IMR-90 (cell line): ENCODE results near the gene NT5C1B. TPM values are rescaled to one million over a fixed set of nuclear protein-coding genes. Genes with fewer than 3 reads are reported as not detected.

Experiments used
- ATAC-seq: fragments of 200-7000 bp; cut with Tn5 transposase; 2 replicates; pipeline ENCODE4 v1.9.1; 2020; ENCODE audit warnings: low read depth, mild to moderate bottlenecking, moderate library complexity
- BruUV-seq: library from RNA; stranded (reverse); fragments of 400-500 nt; replicated peaks from 2 replicates; lab custom pipeline; 2021; lab: Mats Ljungman, UMichigan
- CTCF ChIA-PET: fragments of 300-600 bp; formaldehyde crosslinking; extraction: SDS; loops from one replicate; lab custom pipeline; 2021; ENCODE audit warnings: antibody characterized with exemption; lab: Yijun Ruan, JAX
- POLR2A ChIA-PET: fragments of 300-600 bp; sonication (Branson Sonifier 250); formaldehyde crosslinking; loops from one replicate; lab custom pipeline; 2022; ENCODE audit warnings: antibody characterized with exemption; ENCODE audit not compliant: unreplicated experiment; lab: Charles Lee
- DNase-seq: peaks from one replicate; pipeline ENCODE4 v3.0.0; 2013
- H2AFZ ChIP-seq: replicated peaks from 2 replicates; pipeline ENCODE3; 2013; ENCODE audit warnings: low read length, mild to moderate bottlenecking; ENCODE audit not compliant: poor library complexity
- H2AK5ac ChIP-seq: 2 replicates; pipeline ENCODE4 v1.6.1; 2013; ENCODE audit warnings: low read depth, low read length, inconsistent platforms
- H2AK9ac ChIP-seq: replicated peaks from 2 replicates; pipeline ENCODE3; 2013; ENCODE audit warnings: mild to moderate bottlenecking, low read depth, low read length, moderate library complexity; ENCODE audit not compliant: poor library complexity
- H2BK120ac ChIP-seq: 2 replicates; pipeline ENCODE4 v1.6.1; 2013; ENCODE audit warnings: low read depth, low read length, inconsistent platforms
- H2BK15ac ChIP-seq: 3 replicates; pipeline ENCODE4 v1.6.1; 2013; ENCODE audit warnings: low read depth, low read length, inconsistent platforms
- H2BK20ac ChIP-seq: 2 replicates; pipeline ENCODE4 v1.6.1; 2013; ENCODE audit warnings: low read depth, mild to moderate bottlenecking, inconsistent platforms, low read length, moderate library complexity
- H2BK5ac ChIP-seq: 2 replicates; pipeline ENCODE4 v1.6.1; 2013; ENCODE audit warnings: mild to moderate bottlenecking, low read depth, low read length, inconsistent platforms; ENCODE audit not compliant: poor library complexity, severe bottlenecking
- H3K14ac ChIP-seq: replicated peaks from 2 replicates; pipeline ENCODE4 v1.6.1; 2013; ENCODE audit warnings: low read depth, low read length, inconsistent platforms
- H3K18ac ChIP-seq: 2 replicates; pipeline ENCODE4 v1.6.1; 2013; ENCODE audit warnings: low read depth, low read length, control low read depth
- H3K23ac ChIP-seq: 2 replicates; pipeline ENCODE4 v1.6.1; 2013; ENCODE audit warnings: low read depth, low read length, inconsistent platforms
- H3K27ac ChIP-seq: 2 replicates; pipeline ENCODE4 v1.5.1; 2013; ENCODE audit warnings: mild to moderate bottlenecking, control low read depth, low read length; ENCODE audit not compliant: insufficient read depth
- H3K27me3 ChIP-seq: 2 replicates; pipeline ENCODE4 v1.6.1; 2013; ENCODE audit warnings: low read length; ENCODE audit not compliant: control insufficient read depth, insufficient read depth
- H3K36me3 ChIP-seq: 2 replicates; pipeline ENCODE4 v1.6.1; 2013; ENCODE audit warnings: low read length, mixed read lengths; ENCODE audit not compliant: control insufficient read depth, insufficient read depth
- H3K4ac ChIP-seq: 2 replicates; pipeline ENCODE4 v1.6.1; 2013; ENCODE audit warnings: low read depth, low read length, inconsistent platforms
- H3K4me1 ChIP-seq: 2 replicates; pipeline ENCODE4 v1.6.1; 2013; ENCODE audit warnings: low read length, mixed read lengths; ENCODE audit not compliant: control insufficient read depth, insufficient read depth
- H3K4me2 ChIP-seq: 2 replicates; pipeline ENCODE4 v1.6.1; 2013; ENCODE audit warnings: low read depth, mild to moderate bottlenecking, control low read depth, low read length, moderate library complexity
- H3K4me3 ChIP-seq: 2 replicates; pipeline ENCODE4 v1.5.1; 2013; ENCODE audit warnings: low read depth, mild to moderate bottlenecking, control low read depth, low read length, moderate library complexity; ENCODE audit not compliant: insufficient read depth
- H3K56ac ChIP-seq: 2 replicates; pipeline ENCODE4 v1.6.1; 2013; ENCODE audit warnings: low read length, inconsistent platforms; ENCODE audit not compliant: insufficient read depth; ENCODE audit errors: extremely low read depth
- H3K79me1 ChIP-seq, 2 experiments: 2 replicates each; pipeline ENCODE4 v1.6.1; 2013; ENCODE audit warnings: low read length in 2 of 2, inconsistent platforms in 1 of 2, low read depth in 1 of 2
- H3K9ac ChIP-seq: 2 replicates; pipeline ENCODE4 v1.6.1; 2013; ENCODE audit warnings: low read depth, low read length, control low read depth
- H3K9me1 ChIP-seq: 2 replicates; pipeline ENCODE4 v1.6.1; 2013; ENCODE audit warnings: low read length, inconsistent platforms; ENCODE audit not compliant: insufficient read depth
- H3K9me3 ChIP-seq: 2 replicates; pipeline ENCODE4 v1.6.1; 2013; ENCODE audit warnings: low read length; ENCODE audit not compliant: control insufficient read depth, insufficient read depth
- H4K20me1 ChIP-seq: 2 replicates; pipeline ENCODE4 v1.6.1; 2013; ENCODE audit warnings: low read length, inconsistent platforms; ENCODE audit not compliant: insufficient read depth
- H4K5ac ChIP-seq: 2 replicates; pipeline ENCODE4 v1.6.1; 2013; ENCODE audit warnings: mild to moderate bottlenecking, low read depth, low read length, control low read depth
- H4K8ac ChIP-seq, 2 experiments: 2 replicates each; pipeline ENCODE4 v1.6.1; 2013; ENCODE audit warnings: low read depth in 2 of 2, low read length in 2 of 2, control low read depth in 1 of 2, inconsistent platforms in 1 of 2
- H4K91ac ChIP-seq: 2 replicates; pipeline ENCODE4 v1.6.1; 2013; ENCODE audit warnings: low read depth, low read length, inconsistent platforms; ENCODE audit not compliant: insufficient read depth
- CEBPB ChIP-seq: IDR thresholded peaks from 2 replicates; pipeline ENCODE4 v1.6.1; 2012; ENCODE audit warnings: low read depth, low read length, improper control_type of control experiment
- CHD1 ChIP-seq: IDR thresholded peaks from 2 replicates; pipeline ENCODE4 v1.6.1; 2012; ENCODE audit warnings: low read depth, low read length, improper control_type of control experiment
- ELK1 ChIP-seq: fragments of 150-350 bp; IDR thresholded peaks from 2 replicates; pipeline ENCODE4 v1.6.1; 2016; ENCODE audit warnings: low read depth, mild to moderate bottlenecking, low read length, moderate library complexity, borderline replicate concordance
- FOS ChIP-seq: fragments of 150-350 bp; IDR thresholded peaks from 2 replicates; pipeline ENCODE4 v1.6.1; 2016; ENCODE audit warnings: low read depth, low read length
- MAFK ChIP-seq: IDR thresholded peaks from 2 replicates; pipeline ENCODE4 v1.6.1; 2012; ENCODE audit warnings: low read depth, low read length, improper control_type of control experiment
- MAZ ChIP-seq: IDR thresholded peaks from 2 replicates; pipeline ENCODE4 v1.6.1; 2012; ENCODE audit warnings: low read depth, mild to moderate bottlenecking, low read length, improper control_type of control experiment, moderate library complexity, borderline replicate concordance
- MXI1 ChIP-seq: IDR thresholded peaks from 2 replicates; pipeline ENCODE4 v1.6.1; 2012; ENCODE audit warnings: low read depth, mild to moderate bottlenecking, low read length, moderate library complexity, borderline replicate concordance
- NFE2L2 ChIP-seq: fragments of 150-350 bp; IDR thresholded peaks from 2 replicates; pipeline ENCODE4 v1.6.1; 2016; ENCODE audit warnings: low read depth, mild to moderate bottlenecking, low read length
- POLR2A ChIP-seq: IDR thresholded peaks from 2 replicates; pipeline ENCODE4 v1.6.1; 2012; ENCODE audit warnings: mild to moderate bottlenecking, low read depth, low read length
- RAD21 ChIP-seq: IDR thresholded peaks from 2 replicates; pipeline ENCODE4 v1.6.1; 2012; ENCODE audit warnings: low read length, improper control_type of control experiment
- RCOR1 ChIP-seq: IDR thresholded peaks from 2 replicates; pipeline ENCODE4 v1.6.1; 2012; ENCODE audit warnings: mild to moderate bottlenecking, low read length, improper control_type of control experiment; ENCODE audit not compliant: insufficient replicate concordance
- RFX5 ChIP-seq: IDR thresholded peaks from 2 replicates; pipeline ENCODE4 v1.8.0; 2012; ENCODE audit warnings: low read depth, mild to moderate bottlenecking, low read length, moderate library complexity
- SMC3 ChIP-seq: fragments of 150-350 bp; IDR thresholded peaks from 2 replicates; pipeline ENCODE4 v1.6.1; 2016; ENCODE audit warnings: low read depth, mild to moderate bottlenecking, antibody characterized with exemption, low read length, moderate library complexity
- WGBS, 2 experiments: methylation state at CpG; one replicate each; pipeline versions ENCODE4 v1.1.5 to v1.1.7; 2013; ENCODE audit warnings: missing lambda C conversion rate in 2 of 2; ENCODE audit not compliant: insufficient read length in 1 of 2; ENCODE audit errors: extremely low coverage in 2 of 2; 5-methylcytosine and 5-hydroxymethylcytosine counted together
- dilution Hi-C: fragments of 300-500 bp; cut with HindIII; formaldehyde crosslinking; loops from one replicate; pipeline ENCODE4 v1.14.3; 2018; ENCODE audit warnings: low sequenced_read_pairs; ENCODE audit not compliant: unreplicated experiment
- in situ Hi-C: fragments of 300-500 bp; cut with MboI; formaldehyde crosslinking; loops from 3 replicates; pipeline ENCODE4 v1.14.3; 2019; ENCODE audit warnings: low sequenced_read_pairs, inconsistent platforms, mixed read lengths
- intact Hi-C: fragments of 100-400 bp; cut with micrococcal nuclease; formaldehyde crosslinking; loops from 2 replicates; pipeline ENCODE4 v1.10.0; 2022
- polyA plus RNA-seq, 3 experiments: library from polyadenylated mRNA; depleted of rRNA; stranded (reverse); fragments of >200 nt; gene quantifications; 2 replicates each; pipeline ENCODE4 v1.2.3, GENCODE V29; 2012; ENCODE audit warnings: low replicate concordance in 1 of 3
- total RNA-seq: library from RNA; depleted of rRNA; stranded (reverse); fragments of >200 nt; gene quantifications from 2 replicates; pipeline ENCODE4 v1.2.3, GENCODE V29; 2012
- TF ChIP-seq, protein P1 (sequence below): fragments of 150-350 bp; IDR thresholded peaks from 2 replicates; pipeline ENCODE4 v1.6.1; 2017; ENCODE audit warnings: mild to moderate bottlenecking, antibody characterized with exemption, low read length, low read depth
- TF ChIP-seq, protein P2 (sequence below): conservative IDR thresholded peaks from 2 replicates; pipeline ENCODE4 v1.5.1; 2012; ENCODE audit warnings: mild to moderate bottlenecking, low read depth, low read length, improper control_type of control experiment

Gene NT5C1B
- total and polyA plus RNA-seq, 2 of the 4 experiments (the other 2 are of a cell fraction): not detected

- Histone ChIP-seq H2AK5ac (peak overlapping the region; percentile 47; the same call in 1 of the 2 replicates), H3K9me3 (no peaks in the 10 kb centered on the region), H3K9me1 (0 out of 2 replicates have a peak, but pooled peaks cover 6% of the 10 kb centered on the region), H4K5ac (peak overlapping the region; percentile 11; the same call in 1 of the 2 replicates), H3K23ac (no peak overlapping the region), H2BK20ac (peak overlapping the region; percentile 26; the same call in 1 of the 2 replicates), H3K36me3 (no peaks in the 10 kb centered on the region), H3K4ac (no peak overlapping the region), H2BK5ac (no peak overlapping the region), H3K4me3 (no peak overlapping the region), H3K4me1 (peaks cover 6% of the 10 kb centered on the region), H2BK15ac (peak overlapping the region; percentile 46; the same call in 1 of the 3 replicates), H3K27me3 (peaks cover 2% of the 10 kb centered on the region), H3K56ac (no peak overlapping the region), H4K20me1 (peaks cover 7% of the 10 kb centered on the region; the same call in 1 of the 2 replicates), H3K18ac (no peak overlapping the region), H3K4me2 (no peak overlapping the region), H3K9ac (no peak overlapping the region), H2AFZ (no peak overlapping the region), H3K14ac (0 out of 2 replicates have a peak overlapping the region, but pooled peaks have one; percentile 4), H3K27ac (no peak overlapping the region), H4K8ac (no peak overlapping the region), H2AK9ac (no peak overlapping the region), H3K79me1 (no peaks in the 10 kb centered on the region), H4K91ac (no peak overlapping the region), H2BK120ac (peak overlapping the region; percentile 25; the same call in 1 of the 2 replicates)
- CTCF ChIA-PET: no interaction called here
- 70% methylated on average over 1 of the region's 1 CpG; no CpG with 5 or more reads in 1 of the 2 experiments for WGBS, 2 experiments
- no peak for ATAC-seq
- TF ChIP-seq FOS: no peak
- no peak for TF ChIP-seq CHD1
- TF ChIP-seq RFX5: no peak
- TF ChIP-seq CEBPB: no peak
- TF ChIP-seq MAZ: no peak
- no peak for TF ChIP-seq ELK1
- no peak for TF ChIP-seq POLR2A
- TF ChIP-seq, protein P1, sequence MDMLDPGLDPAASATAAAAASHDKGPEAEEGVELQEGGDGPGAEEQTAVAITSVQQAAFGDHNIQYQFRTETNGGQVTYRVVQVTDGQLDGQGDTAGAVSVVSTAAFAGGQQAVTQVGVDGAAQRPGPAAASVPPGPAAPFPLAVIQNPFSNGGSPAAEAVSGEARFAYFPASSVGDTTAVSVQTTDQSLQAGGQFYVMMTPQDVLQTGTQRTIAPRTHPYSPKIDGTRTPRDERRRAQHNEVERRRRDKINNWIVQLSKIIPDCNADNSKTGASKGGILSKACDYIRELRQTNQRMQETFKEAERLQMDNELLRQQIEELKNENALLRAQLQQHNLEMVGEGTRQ: no peak
- no peak for TF ChIP-seq SMC3
- no peak for TF ChIP-seq NFE2L2
- no peak for TF ChIP-seq MXI1
- TF ChIP-seq RAD21: no peak
- no peak for TF ChIP-seq MAFK
- no peak for TF ChIP-seq RCOR1
- TF ChIP-seq, protein P2, sequence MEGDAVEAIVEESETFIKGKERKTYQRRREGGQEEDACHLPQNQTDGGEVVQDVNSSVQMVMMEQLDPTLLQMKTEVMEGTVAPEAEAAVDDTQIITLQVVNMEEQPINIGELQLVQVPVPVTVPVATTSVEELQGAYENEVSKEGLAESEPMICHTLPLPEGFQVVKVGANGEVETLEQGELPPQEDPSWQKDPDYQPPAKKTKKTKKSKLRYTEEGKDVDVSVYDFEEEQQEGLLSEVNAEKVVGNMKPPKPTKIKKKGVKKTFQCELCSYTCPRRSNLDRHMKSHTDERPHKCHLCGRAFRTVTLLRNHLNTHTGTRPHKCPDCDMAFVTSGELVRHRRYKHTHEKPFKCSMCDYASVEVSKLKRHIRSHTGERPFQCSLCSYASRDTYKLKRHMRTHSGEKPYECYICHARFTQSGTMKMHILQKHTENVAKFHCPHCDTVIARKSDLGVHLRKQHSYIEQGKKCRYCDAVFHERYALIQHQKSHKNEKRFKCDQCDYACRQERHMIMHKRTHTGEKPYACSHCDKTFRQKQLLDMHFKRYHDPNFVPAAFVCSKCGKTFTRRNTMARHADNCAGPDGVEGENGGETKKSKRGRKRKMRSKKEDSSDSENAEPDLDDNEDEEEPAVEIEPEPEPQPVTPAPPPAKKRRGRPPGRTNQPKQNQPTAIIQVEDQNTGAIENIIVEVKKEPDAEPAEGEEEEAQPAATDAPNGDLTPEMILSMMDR: no peak
- dilution Hi-C loops: no loop called here
- intact Hi-C loops: loop anchor here (5.0 kb wide), 1 partner anchor 751 kb away; no protein-coding TSS in a partner anchor
- no peak for DNase-seq
- in situ Hi-C loops: no loop called here
- POLR2A ChIA-PET: no interaction called here
- BruUV-seq: no TSS peak
Observed at GRCh38 chr2:18611604-18612003, 22.2 kb upstream of the NT5C1B start.
